NCI-H2029 treated with DMSO at 0.1 percent for 48 hours (cell line): ENCODE results near the gene ANKRD13A.

Experiments
- DNase-seq: peaks from one replicate; lab custom pipeline; 2025; lab: John Stamatoyannopoulos, UW

The ANKRD13A gene

GRCh38 chr12:109998904-109999648 lies at the start of gene ANKRD13A:
TSS of gene ANKRD13A (plus strand) at chr12:109999430. CDS start at chr12:109999689, 259 bp downstream.
- peak; percentile 88 for DNase-seq

- no peak for DNase-seq
Measured at GRCh38 chr12:109950625-109951024, 48.6 kb upstream of the ANKRD13A start.

GRCh38 chr12:109951136-109951535 lies 48.1 kb upstream of the ANKRD13A start:
- DNase-seq: no peak

- no peak for DNase-seq
Measured at GRCh38 chr12:109951751-109952150, 47.5 kb upstream of the ANKRD13A start.

GRCh38 chr12:109952160-109952858 lies 46.9 kb upstream of the ANKRD13A start:
- DNase-seq: no peak

- DNase-seq: no peak
Measured at GRCh38 chr12:109952873-109953272, 46.4 kb upstream of the ANKRD13A start.

- no peak for DNase-seq
Measured at GRCh38 chr12:109953656-109954055, 45.6 kb upstream of the ANKRD13A start.

- no peak for DNase-seq
Measured at GRCh38 chr12:109958374-109958773, 40.9 kb upstream of the ANKRD13A start.

GRCh38 chr12:109959411-109960093 lies 39.7 kb upstream of the ANKRD13A start:
- no peak for DNase-seq

GRCh38 chr12:109961201-109961600 lies 38.0 kb upstream of the ANKRD13A start:
- no peak for DNase-seq

- DNase-seq: no peak
Measured at GRCh38 chr12:109961612-109962011, 37.6 kb upstream of the ANKRD13A start.

- DNase-seq: no peak
Measured at GRCh38 chr12:109962398-109962797, 36.8 kb upstream of the ANKRD13A start.

- no peak for DNase-seq
Measured at GRCh38 chr12:109963330-109963729, 35.9 kb upstream of the ANKRD13A start.

GRCh38 chr12:109963743-109964429 lies 35.3 kb upstream of the ANKRD13A start:
- no peak for DNase-seq

GRCh38 chr12:109966546-109966945 lies 32.7 kb upstream of the ANKRD13A start:
- no peak for DNase-seq

GRCh38 chr12:109967383-109968031 lies 31.7 kb upstream of the ANKRD13A start:
- no peak for DNase-seq

GRCh38 chr12:109968032-109968420 lies 31.2 kb upstream of the ANKRD13A start:
- no peak for DNase-seq

- DNase-seq: no peak
Measured at GRCh38 chr12:109968801-109969200, 30.4 kb upstream of the ANKRD13A start.

- no peak for DNase-seq
Measured at GRCh38 chr12:109972821-109973220, 26.4 kb upstream of the ANKRD13A start.

GRCh38 chr12:109981311-109981710 lies 17.9 kb upstream of the ANKRD13A start:
- DNase-seq: no peak

- DNase-seq: no peak
Measured at GRCh38 chr12:109982210-109982609, 17.0 kb upstream of the ANKRD13A start.
